Gastroesophageal sphincter (tissue), 4 donors: ENCODE data around the gene SURF4. TPM values are rescaled to one million over a fixed set of nuclear protein-coding genes. Genes with fewer than 3 reads are reported as not detected.

Experiments used
- ATAC-seq: fragments of 150-250 bp; one replicate; pipeline ENCODE4 v1.9.1; 2016; ENCODE audit warnings: mild to moderate bottlenecking, moderate library complexity
- H3K27ac ChIP-seq, 4 donors: fragments of 200-600 bp; sonication (generic) in 3 of 4; 1 replicate in 3 of 4; 2 replicates in 1 of 4; pipeline ENCODE4 v1.5.1; 2016 to 2019
- H3K27me3 ChIP-seq: fragments of 200-600 bp; sonication (generic); one replicate; pipeline ENCODE4 v1.5.1; 2019
- H3K36me3 ChIP-seq, 2 donors: fragments of 200-600 bp; sonication (generic); one replicate each; pipeline ENCODE4 v1.5.1; 2019; ENCODE audit warnings: control low read depth in 1 of 2
- H3K4me1 ChIP-seq, 3 donors: fragments of 200-600 bp; sonication (generic); 1 replicate in 2 of 3; 2 replicates in 1 of 3; pipeline ENCODE4 v1.5.1; 2016 to 2019; ENCODE audit warnings: control low read depth in 2 of 3
- H3K4me3 ChIP-seq, 2 donors: fragments of 200-600 bp; sonication (generic); one replicate each; pipeline ENCODE4 v1.5.1; 2019; ENCODE audit warnings: mild to moderate bottlenecking in 1 of 2, moderate library complexity in 1 of 2
- H3K9me3 ChIP-seq, 3 donors: fragments of 200-600 bp; sonication (generic); one replicate each; pipeline ENCODE4 v1.5.1; 2017 to 2019; ENCODE audit warnings: control low read depth in 2 of 3
- CTCF ChIP-seq, 4 experiments: fragments of 200-600 bp in 2 of 4; fragments of 450-650 bp in 2 of 4; sonication (generic) in 1 of 4; IDR thresholded peaks; one replicate each; pipeline ENCODE4 v1.5.1; 2017 to 2019; ENCODE audit warnings: antibody characterized with exemption in 4 of 4, mild to moderate bottlenecking in 2 of 4, moderate library complexity in 2 of 4
- EP300 ChIP-seq: sonication (generic); formaldehyde crosslinking; IDR thresholded peaks from one replicate; pipeline ENCODE4 v1.6.1; 2017; ENCODE audit warnings: antibody characterized with exemption, mild to moderate bottlenecking
- POLR2A ChIP-seq, 2 donors: fragments of 450-650 bp; IDR thresholded peaks; one replicate each; pipeline ENCODE4 v1.6.1; 2017; ENCODE audit warnings: antibody characterized with exemption in 2 of 2, mild to moderate bottlenecking in 2 of 2, moderate library complexity in 1 of 2
- POLR2AphosphoS5 ChIP-seq: sonication (generic); formaldehyde crosslinking; IDR thresholded peaks from one replicate; pipeline ENCODE4 v1.6.1; 2017; ENCODE audit warnings: antibody characterized with exemption
- WGBS, 2 donors: methylation state at CpG; one replicate each; pipeline ENCODE4 v1.1.5; 2018; ENCODE audit warnings: low coverage in 1 of 2; 5-methylcytosine and 5-hydroxymethylcytosine counted together
- total RNA-seq, 4 donors: library from RNA; depleted of rRNA; stranded (reverse); fragments of >200 nt; gene quantifications; one replicate each; pipeline ENCODE4 v1.1.0, GENCODE V29; 2016

The SURF4 gene
- total RNA-seq, 4 donors from 2014 or later: 78.1 to 139 (median 108) TPM

GRCh38 chr9:133403766-133404453 lies 28.1 kb upstream of the SURF4 start:
- Histone ChIP-seq H3K27me3 (no peaks in the 10 kb centered on the region), H3K4me1 (peaks cover 0 to 15% (median 0%) of the 10 kb centered on the region in 3 donors), H3K4me3 (no peak overlapping the region), H3K36me3 (peaks cover 0 to 72% of the 10 kb centered on the region in 2 donors), H3K27ac (no peak overlapping the region), H3K9me3 (no peaks in the 10 kb centered on the region)
- TF ChIP-seq EP300 (no peak), POLR2AphosphoS5 (no peak), CTCF (IDR thresholded peaks at IDR 0.05) (peak in 3 of 4 experiments; percentile 6 to 58 (median 35)), POLR2A (IDR thresholded peaks at IDR 0.05) (no peak)
- ATAC-seq: no peak
- 60 to 74% methylated on average over 4 to 8 of the region's 16 CpGs for WGBS, 2 donors

GRCh38 chr9:133402689-133403088 lies 26.8 kb upstream of the SURF4 start:
- Histone ChIP-seq H3K4me3 (no peak overlapping the region), H3K27me3 (no peaks in the 10 kb centered on the region), H3K36me3 (peaks cover 0 to 60% of the 10 kb centered on the region in 2 donors), H3K4me1 (peaks cover 0 to 15% (median 0%) of the 10 kb centered on the region in 3 donors), H3K27ac (no peak overlapping the region), H3K9me3 (no peaks in the 10 kb centered on the region)
- WGBS, 2 donors: no CpG with 5 or more reads among the region's 7 CpGs
- no peak for ATAC-seq
- no peak for TF ChIP-seq POLR2A (IDR thresholded peaks at IDR 0.05)
- no peak for TF ChIP-seq POLR2AphosphoS5
- no peak for TF ChIP-seq EP300
- TF ChIP-seq CTCF (IDR thresholded peaks at IDR 0.05): no peak

- Histone ChIP-seq H3K27ac (no peak overlapping the region), H3K4me3 (no peak overlapping the region), H3K27me3 (peaks cover 5% of the 10 kb centered on the region), H3K9me3 (no peaks in the 10 kb centered on the region), H3K4me1 (peaks cover 0 to 7% (median 0%) of the 10 kb centered on the region in 3 donors), H3K36me3 (peaks cover 0 to 49% of the 10 kb centered on the region in 2 donors)
- 68% methylated on average over 2 of the region's 6 CpGs; no CpG with 5 or more reads in 1 of the 2 donors for WGBS, 2 donors
- TF ChIP-seq EP300 (no peak), POLR2AphosphoS5 (no peak), POLR2A (IDR thresholded peaks at IDR 0.05) (no peak), CTCF (IDR thresholded peaks at IDR 0.05) (no peak)
- ATAC-seq: no peak
Observed at GRCh38 chr9:133401588-133401987, 25.7 kb upstream of the SURF4 start.

DNA sequence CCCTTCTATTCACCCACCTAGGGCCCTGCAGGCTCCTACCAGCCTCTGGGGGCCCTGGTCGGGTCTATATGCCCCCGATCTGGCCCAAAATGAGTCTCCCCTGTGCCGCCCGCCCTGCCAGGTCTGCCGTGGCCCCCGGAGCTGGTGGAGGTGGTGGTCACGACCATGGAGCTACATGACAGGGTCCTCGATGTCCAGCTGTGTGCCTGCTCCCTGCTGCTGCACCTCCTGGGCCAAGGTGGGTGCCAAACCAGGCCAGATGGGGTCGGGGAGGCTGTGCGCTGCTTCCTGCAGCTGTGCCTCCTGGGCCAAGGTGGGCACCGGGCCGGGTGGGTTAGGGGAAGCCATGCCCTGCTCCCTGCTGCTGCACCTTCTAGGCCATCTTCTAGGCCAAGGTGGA lies 24.4 kb upstream of the SURF4 start:
- H3K27ac ChIP-seq: no peak overlapping the region
- WGBS, 2 donors: no CpG with 5 or more reads among the region's 12 CpGs
- H3K36me3 ChIP-seq: peaks cover 0 to 36% of the 10 kb centered on the region in 2 donors
- H3K4me1 ChIP-seq: no peaks in the 10 kb centered on the region
- H3K27me3 ChIP-seq: peaks cover 18% of the 10 kb centered on the region
- TF ChIP-seq POLR2AphosphoS5 (no peak), EP300 (no peak), POLR2A (IDR thresholded peaks at IDR 0.05) (no peak), CTCF (IDR thresholded peaks at IDR 0.05) (no peak)
- no peak overlapping the region for H3K4me3 ChIP-seq
- H3K9me3 ChIP-seq: no peaks in the 10 kb centered on the region
- no peak for ATAC-seq

DNA sequence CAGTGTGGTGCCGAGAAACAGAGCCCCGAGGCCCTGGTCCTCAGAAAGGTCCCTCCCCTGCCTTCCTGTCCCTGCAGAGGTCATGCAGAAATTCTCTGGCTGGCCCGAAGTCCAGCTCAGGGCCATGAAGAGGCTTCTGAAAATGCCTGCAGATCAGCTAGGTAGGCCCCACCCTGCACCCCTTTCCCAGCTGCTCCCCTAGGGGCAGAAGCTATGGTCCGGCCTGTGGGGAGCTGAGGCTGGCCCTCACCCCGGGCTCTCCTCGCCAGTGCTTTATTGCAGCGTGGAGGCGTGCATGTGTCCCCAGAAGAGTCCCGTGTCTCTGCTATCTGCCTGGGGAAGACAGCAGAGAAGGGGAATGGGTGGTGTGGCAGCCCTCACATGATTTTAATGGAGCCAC lies 22.0 kb upstream of the SURF4 start:
- ATAC-seq: no peak
- Histone ChIP-seq H3K4me3 (no peak overlapping the region), H3K9me3 (no peaks in the 10 kb centered on the region), H3K4me1 (no peaks in the 10 kb centered on the region), H3K36me3 (peaks cover 0 to 21% of the 10 kb centered on the region in 2 donors), H3K27me3 (peaks cover 42% of the 10 kb centered on the region), H3K27ac (no peak overlapping the region)
- WGBS, 2 donors: 40% methylated on average over 1 of the region's 9 CpGs; no CpG with 5 or more reads in 1 of the 2 donors
- TF ChIP-seq CTCF (IDR thresholded peaks at IDR 0.05): no peak
- no peak for TF ChIP-seq POLR2AphosphoS5
- TF ChIP-seq POLR2A (IDR thresholded peaks at IDR 0.05): no peak
- TF ChIP-seq EP300: no peak
